ENCODE data around the gene ZNF500. TPM values are rescaled to one million over a fixed set of nuclear protein-coding genes. Genes with fewer than 3 reads are reported as not detected.

Gene ZNF500
- polyA plus RNA-seq, 2 of the 4 experiments (the other 2 are of a cell fraction) = 4.6 to 6.7 TPM

- Histone ChIP-seq H3K4me2 (no peak overlapping the region), H3K4me1 (no peaks in the 10 kb centered on the region), H3K27ac (no peak overlapping the region), H3K9me3 (no peaks in the 10 kb centered on the region), H3K4me3 (no peak overlapping the region)
- POLR2A ChIA-PET = no interaction called here
- DNase-seq (ENCODE audit: low read depth in 1 of 2, low spot score in 1 of 2) (no peak), FAIRE-seq (no peak), ATAC-seq (no peak)
- CTCF ChIA-PET = interaction anchor here (2.2 kb wide), 1 partner anchor 12 kb away, joined by 8 read pairs; the partner anchor contains the start of gene ROGDI
- TF ChIP-seq CBX2 (IDR thresholded peaks at IDR 0.05; ENCODE audit: borderline replicate concordance, low read depth) (no peak), BCL3 (IDR thresholded peaks at IDR 0.05) (no peak), MAFK (IDR thresholded peaks at IDR 0.05; ENCODE audit: partially characterized antibody) (no peak), NPAS2 (CRISPR knock-in tag; IDR thresholded peaks at IDR 0.05; ENCODE audit: borderline replicate concordance) (no peak), PBX3 (IDR thresholded peaks at IDR 0.05) (no peak), CTCF (IDR thresholded peaks at IDR 0.05) (no peak), MYC (IDR thresholded peaks at IDR 0.05; ENCODE audit: borderline replicate concordance, low read length) (no peak), HOXB13 (CRISPR knock-in tag; IDR thresholded peaks at IDR 0.05; ENCODE audit: low read depth) (no peak), RARB (CRISPR knock-in tag; IDR thresholded peaks at IDR 0.05) (no peak), HEYL (CRISPR knock-in tag; IDR thresholded peaks at IDR 0.05) (no peak), TP53 (CRISPR knock-in tag; IDR thresholded peaks at IDR 0.05) (no peak), CHD4 (IDR thresholded peaks at IDR 0.05; ENCODE audit: borderline replicate concordance) (no peak), KDM5A (IDR thresholded peaks at IDR 0.05) (no peak), POLR2A (IDR thresholded peaks at IDR 0.05; ENCODE audit: low read length) (no peak), CEBPB (IDR thresholded peaks at IDR 0.05) (no peak), RFX5 (IDR thresholded peaks at IDR 0.05) (no peak), JUNB (IDR thresholded peaks at IDR 0.05) (no peak)
Measured at GRCh38 chr16:4814046-4814445, 47.1 kb upstream of the ZNF500 start.

GRCh38 chr16:4813251-4814003 lies 46.5 kb upstream of the ZNF500 start:
- no peak for FAIRE-seq
- no peak for ATAC-seq
- H3K4me3 ChIP-seq = no peak overlapping the region
- POLR2A ChIA-PET = no interaction called here
- WGBS (ENCODE audit: missing lambda C conversion rate) = 98% methylated on average over 15 of the region's 16 CpGs
- DNase-seq (ENCODE audit: low read depth in 1 of 2, low spot score in 1 of 2) = no peak
- no peaks in the 10 kb centered on the region for H3K4me1 ChIP-seq
- H3K27ac ChIP-seq = no peak overlapping the region
- TF ChIP-seq FOSB (CRISPR knock-in tag; IDR thresholded peaks at IDR 0.05) (no peak), TP53 (CRISPR knock-in tag; IDR thresholded peaks at IDR 0.05) (no peak), GATA3 (IDR thresholded peaks at IDR 0.05; ENCODE audit: borderline replicate concordance) (no peak), POLR2A (IDR thresholded peaks at IDR 0.05; ENCODE audit: low read length) (no peak)
- no peak overlapping the region for H3K4me2 ChIP-seq
- CTCF ChIA-PET = interaction anchor here (0.6 to 2.2 kb wide), 2 partner anchors 11 to 78 kb away, joined by 3 to 8 read pairs; partner anchors contain the start of gene ROGDI
- H3K9me3 ChIP-seq = no peaks in the 10 kb centered on the region

GRCh38 chr16:4811773-4812172 lies 44.8 kb upstream of the ZNF500 start:
- ChIA-PET CTCF (interaction anchor here (1.0 to 1.2 kb wide), 3 partner anchors 9 to 327 kb away, joined by 3 to 5 read pairs (median 3); partner anchors contain the start of gene ROGDI), POLR2A (no interaction called here)
- no peaks in the 10 kb centered on the region for H3K9me3 ChIP-seq
- no peak overlapping the region for H3K27ac ChIP-seq
- TF ChIP-seq KDM1A (IDR thresholded peaks at IDR 0.05; ENCODE audit: low read depth) (no peak), POLR2A (IDR thresholded peaks at IDR 0.05; ENCODE audit: low read length) (no peak), FOSL2 (IDR thresholded peaks at IDR 0.05) (no peak), FOSL2 (CRISPR knock-in tag; IDR thresholded peaks at IDR 0.05) (no peak), JUN (IDR thresholded peaks at IDR 0.05) (no peak), TFCP2L1 (CRISPR knock-in tag; IDR thresholded peaks at IDR 0.05) (no peak), NR3C1 (IDR thresholded peaks at IDR 0.05) (no peak)
- DNase-seq (ENCODE audit: low read depth in 1 of 2, low spot score in 1 of 2) (no peak), FAIRE-seq (no peak), ATAC-seq (peak; percentile 37 to 39; a peak in 4 of 6 replicates)
- 89% methylated on average over 9 of the region's 9 CpGs for WGBS (ENCODE audit: missing lambda C conversion rate)
- H3K4me2 ChIP-seq = no peak overlapping the region
- H3K4me1 ChIP-seq = no peaks in the 10 kb centered on the region
- H3K4me3 ChIP-seq = no peak overlapping the region

Data from A549 (cell line).